ENCODE data around the gene DNPH1.

DNPH1 gene

DNA sequence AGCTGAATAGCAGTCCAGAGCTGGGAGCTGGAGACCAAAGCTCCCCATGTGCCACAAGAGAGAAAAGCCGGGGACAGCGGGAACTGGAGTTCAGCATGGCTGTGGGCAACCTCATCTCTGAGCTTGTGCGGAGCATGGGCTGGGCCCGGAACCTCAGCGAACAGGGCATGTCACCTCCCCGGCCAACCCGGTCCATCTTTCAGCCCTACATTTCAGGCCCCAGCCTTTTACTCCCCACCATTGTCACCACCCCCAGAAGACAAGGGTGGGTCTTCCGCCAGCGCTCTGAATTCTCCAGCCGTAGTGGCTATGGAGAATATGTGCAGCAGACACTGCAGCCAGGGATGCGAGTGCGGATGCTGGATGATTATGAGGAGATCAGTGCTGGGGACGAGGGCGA is 43.3 kb downstream of the DNPH1 start:
- no peaks in the 10 kb centered on the region for H3K9me3 ChIP-seq (ENCODE audit: insufficient read depth, low read depth, low read length)
- H3K27me3 ChIP-seq (ENCODE audit: insufficient read depth, low read length, poor library complexity, severe bottlenecking), result no peaks in the 10 kb centered on the region
- peak overlapping the region; percentile 96 for H3K4me2 ChIP-seq (ENCODE audit: low read depth, low read length, poor library complexity, severe bottlenecking)
- no peaks in the 10 kb centered on the region for H4K20me1 ChIP-seq (ENCODE audit: insufficient read depth, low read length, poor library complexity, severe bottlenecking)
- H3K9ac ChIP-seq (ENCODE audit: low read depth, low read length, poor library complexity, severe bottlenecking), result peak overlapping the region; percentile 22
- H3K4me3 ChIP-seq (ENCODE audit: low read length, poor library complexity, severe bottlenecking), result no peak overlapping the region
- H3K36me3 ChIP-seq (ENCODE audit: insufficient read depth, low read length), result peaks cover 16% of the 10 kb centered on the region; the same call in 1 of the 2 replicates
- peaks cover 44% of the 10 kb centered on the region for H3K4me1 ChIP-seq (ENCODE audit: insufficient read depth, low read length, poor library complexity, severe bottlenecking)
- no peak overlapping the region for H2AFZ ChIP-seq (ENCODE audit: low read length)
- H3F3A ChIP-seq (ENCODE audit: low read depth), result peaks cover 8% of the 10 kb centered on the region
- TF ChIP-seq EZH2phosphoT487 (IDR thresholded peaks at IDR 0.05; ENCODE audit: borderline replicate concordance), result no peak
- TF ChIP-seq, protein P1, sequence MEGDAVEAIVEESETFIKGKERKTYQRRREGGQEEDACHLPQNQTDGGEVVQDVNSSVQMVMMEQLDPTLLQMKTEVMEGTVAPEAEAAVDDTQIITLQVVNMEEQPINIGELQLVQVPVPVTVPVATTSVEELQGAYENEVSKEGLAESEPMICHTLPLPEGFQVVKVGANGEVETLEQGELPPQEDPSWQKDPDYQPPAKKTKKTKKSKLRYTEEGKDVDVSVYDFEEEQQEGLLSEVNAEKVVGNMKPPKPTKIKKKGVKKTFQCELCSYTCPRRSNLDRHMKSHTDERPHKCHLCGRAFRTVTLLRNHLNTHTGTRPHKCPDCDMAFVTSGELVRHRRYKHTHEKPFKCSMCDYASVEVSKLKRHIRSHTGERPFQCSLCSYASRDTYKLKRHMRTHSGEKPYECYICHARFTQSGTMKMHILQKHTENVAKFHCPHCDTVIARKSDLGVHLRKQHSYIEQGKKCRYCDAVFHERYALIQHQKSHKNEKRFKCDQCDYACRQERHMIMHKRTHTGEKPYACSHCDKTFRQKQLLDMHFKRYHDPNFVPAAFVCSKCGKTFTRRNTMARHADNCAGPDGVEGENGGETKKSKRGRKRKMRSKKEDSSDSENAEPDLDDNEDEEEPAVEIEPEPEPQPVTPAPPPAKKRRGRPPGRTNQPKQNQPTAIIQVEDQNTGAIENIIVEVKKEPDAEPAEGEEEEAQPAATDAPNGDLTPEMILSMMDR (conservative IDR thresholded peaks at IDR 0.05; ENCODE audit: low read length), result no peak
- H3K9me2 ChIP-seq (replicated peaks; ENCODE audit: low read depth, low read length), result no peaks in the 10 kb centered on the region
- peaks cover 32% of the 10 kb centered on the region for H3K79me2 ChIP-seq (ENCODE audit: insufficient read depth, low read length)

- Histone ChIP-seq H3K9me3 (ENCODE audit: insufficient read depth, low read depth, low read length) (no peaks in the 10 kb centered on the region), H3K79me2 (ENCODE audit: insufficient read depth, low read length) (peaks cover 32% of the 10 kb centered on the region), H3F3A (ENCODE audit: low read depth) (peaks cover 13% of the 10 kb centered on the region), H3K4me1 (ENCODE audit: insufficient read depth, low read length, poor library complexity, severe bottlenecking) (peaks cover 44% of the 10 kb centered on the region), H3K4me3 (ENCODE audit: low read length, poor library complexity, severe bottlenecking) (peak overlapping the region; percentile 31), H2AFZ (ENCODE audit: low read length) (no peak overlapping the region), H3K4me2 (ENCODE audit: low read depth, low read length, poor library complexity, severe bottlenecking) (peak overlapping the region; percentile 96), H3K27me3 (ENCODE audit: insufficient read depth, low read length, poor library complexity, severe bottlenecking) (no peaks in the 10 kb centered on the region), H3K9ac (ENCODE audit: low read depth, low read length, poor library complexity, severe bottlenecking) (peak overlapping the region; percentile 35), H4K20me1 (ENCODE audit: insufficient read depth, low read length, poor library complexity, severe bottlenecking) (no peaks in the 10 kb centered on the region), H3K9me2 (replicated peaks; ENCODE audit: low read depth, low read length) (no peaks in the 10 kb centered on the region), H3K36me3 (ENCODE audit: insufficient read depth, low read length) (peaks cover 16% of the 10 kb centered on the region; the same call in 1 of the 2 replicates)
- TF ChIP-seq, protein P1 (conservative IDR thresholded peaks at IDR 0.05; ENCODE audit: low read length), result no peak
- no peak for TF ChIP-seq EZH2phosphoT487 (IDR thresholded peaks at IDR 0.05; ENCODE audit: borderline replicate concordance)
These were observed 43.8 kb downstream of the DNPH1 start for GRCh38 chr6:43185391-43185985.

DNA sequence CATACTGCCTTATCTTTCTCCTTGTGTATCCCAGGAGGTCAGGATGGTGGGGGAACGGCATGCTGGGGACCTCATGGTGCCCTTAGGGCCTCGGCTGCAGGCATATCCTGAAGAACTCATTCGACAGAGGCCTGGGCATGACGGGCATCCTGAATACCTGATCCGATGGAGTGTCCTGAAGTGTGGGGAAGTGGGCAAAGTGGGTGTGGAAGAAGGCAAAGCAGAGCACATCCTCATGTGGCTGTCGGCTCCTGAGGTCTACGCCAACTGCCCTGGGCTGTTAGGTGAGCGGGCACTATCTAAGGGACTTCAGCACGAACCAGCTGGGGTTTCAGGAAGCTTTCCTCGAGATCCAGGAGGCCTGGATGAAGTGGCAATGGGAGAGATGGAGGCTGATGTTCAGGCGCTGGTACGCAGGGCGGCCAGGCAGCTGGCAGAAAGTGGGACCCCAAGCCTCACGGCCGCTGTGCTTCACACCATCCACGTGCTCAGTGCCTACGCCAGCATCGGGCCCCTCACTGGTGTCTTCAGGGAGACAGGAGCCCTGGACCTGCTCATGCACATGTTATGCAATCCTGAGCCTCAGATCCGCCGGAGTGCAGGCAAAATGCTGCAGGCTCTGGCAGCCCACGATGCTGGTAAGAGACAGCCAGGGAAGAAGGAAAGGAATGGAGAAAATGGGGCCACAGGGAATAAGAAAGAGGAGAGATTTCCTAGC is 44.9 kb downstream of the DNPH1 start:
- Histone ChIP-seq H2AFZ (ENCODE audit: low read length) (no peak overlapping the region), H3F3A (ENCODE audit: low read depth) (peaks cover 16% of the 10 kb centered on the region), H3K4me2 (ENCODE audit: low read depth, low read length, poor library complexity, severe bottlenecking) (peak overlapping the region; percentile 96), H3K27me3 (ENCODE audit: insufficient read depth, low read length, poor library complexity, severe bottlenecking) (no peaks in the 10 kb centered on the region), H3K4me1 (ENCODE audit: insufficient read depth, low read length, poor library complexity, severe bottlenecking) (peaks cover 44% of the 10 kb centered on the region), H3K9me3 (ENCODE audit: insufficient read depth, low read depth, low read length) (no peaks in the 10 kb centered on the region), H3K9me2 (replicated peaks; ENCODE audit: low read depth, low read length) (no peaks in the 10 kb centered on the region), H3K36me3 (ENCODE audit: insufficient read depth, low read length) (peaks cover 18% of the 10 kb centered on the region; the same call in 1 of the 2 replicates), H3K79me2 (ENCODE audit: insufficient read depth, low read length) (peaks cover 32% of the 10 kb centered on the region), H4K20me1 (ENCODE audit: insufficient read depth, low read length, poor library complexity, severe bottlenecking) (no peaks in the 10 kb centered on the region), H3K9ac (ENCODE audit: low read depth, low read length, poor library complexity, severe bottlenecking) (peak overlapping the region; percentile 35), H3K4me3 (ENCODE audit: low read length, poor library complexity, severe bottlenecking) (peak overlapping the region; percentile 31)
- no peak for TF ChIP-seq EZH2phosphoT487 (IDR thresholded peaks at IDR 0.05; ENCODE audit: borderline replicate concordance)
- TF ChIP-seq, protein P1 (conservative IDR thresholded peaks at IDR 0.05; ENCODE audit: low read length), result no peak
